Activated CD4-positive, alpha-beta T cell treated with anti-CD3 and anti-CD28 coated beads for 36 hours (primary cell): ENCODE data around the gene CBX6. TPM values are rescaled to one million over a fixed set of nuclear protein-coding genes. Genes with fewer than 3 reads are reported as not detected.

Experiments
- ATAC-seq: fragments of 200-7000 bp; cut with Tn5 transposase; one replicate; pipeline ENCODE4 v1.10.0; 2021; ENCODE audit warnings: mild to moderate bottlenecking, moderate library complexity
- CTCF ChIA-PET: fragments of 350-600 bp; sonication (Branson Sonifier 250); formaldehyde crosslinking; loops from one replicate; lab custom pipeline; 2021; ENCODE audit warnings: antibody characterized with exemption; lab: Charles Lee
- POLR2A ChIA-PET: fragments of 350-600 bp; sonication (Branson Sonifier 250); formaldehyde crosslinking; loops from one replicate; lab custom pipeline; 2021; ENCODE audit warnings: antibody characterized with exemption, inconsistent platforms; lab: Charles Lee
- DNase-seq: peaks from one replicate; pipeline ENCODE4 v3.0.0-alpha.2; 2020
- H3K27ac Mint-ChIP-seq: one replicate; pipeline ENCODE4 v1.8.0; 2021; ENCODE audit warnings: mixed read lengths
- H3K27me3 Mint-ChIP-seq: one replicate; pipeline ENCODE4 v1.8.0; 2021; ENCODE audit warnings: mixed read lengths
- H3K36me3 Mint-ChIP-seq: one replicate; pipeline ENCODE4 v1.8.0; 2021; ENCODE audit warnings: low read depth, mixed read lengths
- H3K4me1 Mint-ChIP-seq: one replicate; pipeline ENCODE4 v1.8.0; 2021; ENCODE audit warnings: mixed read lengths
- H3K4me3 Mint-ChIP-seq: one replicate; pipeline ENCODE4 v1.8.0; 2021; ENCODE audit warnings: mild to moderate bottlenecking, moderate library complexity, mixed read lengths
- H3K9me3 Mint-ChIP-seq: one replicate; pipeline ENCODE4 v1.8.0; 2021; ENCODE audit warnings: low read depth, mixed read lengths
- intact Hi-C, 2 experiments: fragments of 100-400 bp; cut with DNase I in 1 of 2; cut with micrococcal nuclease in 1 of 2; formaldehyde crosslinking; loops; one replicate each; pipeline versions ENCODE4 v1.14.2 to v1.15.1; 2022 to 2024; cut with DNase I, micrococcal nuclease
- total RNA-seq, 2 experiments: library from RNA; stranded (reverse); gene quantifications; one replicate each; pipeline ENCODE4 v1.2.3, GENCODE V29; 2021

Gene CBX6
- total RNA-seq, 2 experiments from 2014 or later = 96.1 to 112 TPM

- H3K36me3 Mint-ChIP-seq = no peaks in the 10 kb centered on the region
- no peaks in the 10 kb centered on the region for H3K27me3 Mint-ChIP-seq
- DNase-seq (no peak), ATAC-seq (no peak)
- no peaks in the 10 kb centered on the region for H3K9me3 Mint-ChIP-seq
- ChIA-PET CTCF (no interaction called here), POLR2A (no interaction called here)
- intact Hi-C loops = no loop called here
- no peak overlapping the region for H3K27ac Mint-ChIP-seq
- no peak overlapping the region for H3K4me3 Mint-ChIP-seq
- H3K4me1 Mint-ChIP-seq = peaks cover 5% of the 10 kb centered on the region
These were observed 19.2 kb upstream of the CBX6 start for GRCh38 chr22:38891256-38891655.

- Mint-ChIP-seq H3K4me3 (no peak overlapping the region), H3K27me3 (no peaks in the 10 kb centered on the region), H3K27ac (no peak overlapping the region), H3K4me1 (peaks cover 5% of the 10 kb centered on the region), H3K36me3 (no peaks in the 10 kb centered on the region), H3K9me3 (no peaks in the 10 kb centered on the region)
- no peak for DNase-seq
- POLR2A ChIA-PET = no interaction called here
- intact Hi-C loops = no loop called here
- no peak for ATAC-seq
- CTCF ChIA-PET = interaction anchor here (0.8 kb wide), 1 partner anchor 262 kb away, joined by 6 read pairs; no protein-coding TSS in a partner anchor
These were observed 18.4 kb upstream of the CBX6 start for GRCh38 chr22:38890377-38890776.

GRCh38 chr22:38886333-38886732 is 14.3 kb upstream of the CBX6 start:
- CTCF ChIA-PET = interaction anchor here (2.1 kb wide), 1 partner anchor 16 kb away, joined by 10 read pairs; no protein-coding TSS in a partner anchor
- Mint-ChIP-seq H3K27ac (no peak overlapping the region), H3K36me3 (no peaks in the 10 kb centered on the region), H3K27me3 (no peaks in the 10 kb centered on the region), H3K9me3 (no peaks in the 10 kb centered on the region), H3K4me3 (no peak overlapping the region), H3K4me1 (peaks cover 27% of the 10 kb centered on the region)
- POLR2A ChIA-PET = no interaction called here
- intact Hi-C loops = no loop called here
- ATAC-seq = peak; percentile 9
- DNase-seq = no peak

GRCh38 chr22:38882972-38883622 is 11.1 kb upstream of the CBX6 start:
- H3K4me3 Mint-ChIP-seq = peak overlapping the region; percentile 14
- H3K36me3 Mint-ChIP-seq = no peaks in the 10 kb centered on the region
- ATAC-seq = no peak
- POLR2A ChIA-PET = no interaction called here
- H3K9me3 Mint-ChIP-seq = no peaks in the 10 kb centered on the region
- DNase-seq = no peak
- H3K27me3 Mint-ChIP-seq = no peaks in the 10 kb centered on the region
- CTCF ChIA-PET = interaction anchor here (0.6 to 1.6 kb wide), 5 partner anchors 9 to 716 kb away, joined by 3 to 8 read pairs (median 3); no protein-coding TSS in a partner anchor
- intact Hi-C loops = loop anchor here in 1 of 2 experiments (5.0 kb wide), 1 partner anchor 44 kb away; no protein-coding TSS in a partner anchor
- H3K4me1 Mint-ChIP-seq = peaks cover 29% of the 10 kb centered on the region
- H3K27ac Mint-ChIP-seq = peak overlapping the region; percentile 80

GRCh38 chr22:38881997-38882879 is 10.2 kb upstream of the CBX6 start:
- H3K27me3 Mint-ChIP-seq = no peaks in the 10 kb centered on the region
- CTCF ChIA-PET = interaction anchor here (0.6 to 1.6 kb wide), 5 partner anchors 8 to 715 kb away, joined by 3 to 8 read pairs (median 3); no protein-coding TSS in a partner anchor
- H3K4me3 Mint-ChIP-seq = no peak overlapping the region
- no peak for DNase-seq
- POLR2A ChIA-PET = no interaction called here
- peak; percentile 23 for ATAC-seq
- peak overlapping the region; percentile 80 for H3K27ac Mint-ChIP-seq
- H3K4me1 Mint-ChIP-seq = peaks cover 29% of the 10 kb centered on the region
- no peaks in the 10 kb centered on the region for H3K9me3 Mint-ChIP-seq
- H3K36me3 Mint-ChIP-seq = no peaks in the 10 kb centered on the region
- intact Hi-C loops = loop anchor here in 1 of 2 experiments (5.0 kb wide), 1 partner anchor 45 kb away; no protein-coding TSS in a partner anchor

GRCh38 chr22:38881464-38881871 is 9.5 kb upstream of the CBX6 start:
- ATAC-seq = no peak
- CTCF ChIA-PET = no interaction called here
- POLR2A ChIA-PET = interaction anchor here (0.6 kb wide), 1 partner anchor 203 kb away, joined by 4 read pairs; no protein-coding TSS in a partner anchor
- H3K4me1 Mint-ChIP-seq = peaks cover 26% of the 10 kb centered on the region
- no peak for DNase-seq
- no peak overlapping the region for H3K27ac Mint-ChIP-seq
- no peaks in the 10 kb centered on the region for H3K36me3 Mint-ChIP-seq
- no peak overlapping the region for H3K4me3 Mint-ChIP-seq
- no peaks in the 10 kb centered on the region for H3K9me3 Mint-ChIP-seq
- no peaks in the 10 kb centered on the region for H3K27me3 Mint-ChIP-seq
- intact Hi-C loops = loop anchor here in 1 of 2 experiments (5.0 kb wide), 1 partner anchor 46 kb away; no protein-coding TSS in a partner anchor

GRCh38 chr22:38879961-38880360 is 7.9 kb upstream of the CBX6 start:
- ATAC-seq (no peak), DNase-seq (no peak)
- ChIA-PET CTCF (interaction anchor here (1.0 to 1.2 kb wide), 2 partner anchors 10 to 45 kb away, joined by 3 to 4 read pairs; no protein-coding TSS in a partner anchor), POLR2A (no interaction called here)
- no peak overlapping the region for H3K4me3 Mint-ChIP-seq
- H3K27me3 Mint-ChIP-seq = no peaks in the 10 kb centered on the region
- no peak overlapping the region for H3K27ac Mint-ChIP-seq
- no peaks in the 10 kb centered on the region for H3K36me3 Mint-ChIP-seq
- intact Hi-C loops = loop anchor here in 1 of 2 experiments (5.0 kb wide), 1 partner anchor 47 kb away; no protein-coding TSS in a partner anchor
- peaks cover 33% of the 10 kb centered on the region for H3K4me1 Mint-ChIP-seq
- no peaks in the 10 kb centered on the region for H3K9me3 Mint-ChIP-seq

- CTCF ChIA-PET = interaction anchor here (1.0 to 1.3 kb wide), 3 partner anchors 9 to 46 kb away, joined by 3 to 4 read pairs (median 4); no protein-coding TSS in a partner anchor
- Mint-ChIP-seq H3K27me3 (no peaks in the 10 kb centered on the region), H3K36me3 (no peaks in the 10 kb centered on the region), H3K4me1 (peaks cover 41% of the 10 kb centered on the region), H3K9me3 (no peaks in the 10 kb centered on the region), H3K27ac (no peak overlapping the region), H3K4me3 (no peak overlapping the region)
- ATAC-seq (no peak), DNase-seq (no peak)
- POLR2A ChIA-PET = interaction anchor here (0.5 kb wide), 1 partner anchor 138 kb away, joined by 4 read pairs; no protein-coding TSS in a partner anchor
- intact Hi-C loops = no loop called here
These were observed 7.2 kb upstream of the CBX6 start for GRCh38 chr22:38879108-38879729.

- intact Hi-C loops = no loop called here
These were observed 6.0 kb upstream of the CBX6 start for GRCh38 chr22:38878001-38878400.

GRCh38 chr22:38874529-38875222 is 2.7 kb upstream of the CBX6 start:
- DNase-seq (no peak), ATAC-seq (no peak)
- Mint-ChIP-seq H3K27me3 (no peaks in the 10 kb centered on the region), H3K4me3 (peak overlapping the region; percentile 93), H3K4me1 (peaks cover 42% of the 10 kb centered on the region), H3K9me3 (no peaks in the 10 kb centered on the region), H3K36me3 (peaks cover 18% of the 10 kb centered on the region), H3K27ac (peak overlapping the region; percentile 81)
- intact Hi-C loops = loop anchor here (1.0 to 5.0 kb wide), 8 partner anchors 67 to 477 kb away; partner anchors contain the start of genes APOBEC3G (in 1 of the 2), GTPBP1 (in 1 of the 2) and RPL3 (in 1 of the 2)
- ChIA-PET CTCF (interaction anchor here (0.7 to 2.0 kb wide), 10 partner anchors 8 to 445 kb away, joined by 3 to 5 read pairs (median 3); partner anchors contain the start of gene RPL3), POLR2A (interaction anchor here (0.9 to 1.4 kb wide), 6 partner anchors 67 to 110 kb away, joined by 3 to 15 read pairs (median 4); no protein-coding TSS in a partner anchor)

More at GRCh38 chr22:38878001-38878400, 6.0 kb upstream of the CBX6 start:
- H3K27ac Mint-ChIP-seq = no peak overlapping the region
- DNase-seq (no peak), ATAC-seq (no peak)
- no peaks in the 10 kb centered on the region for H3K36me3 Mint-ChIP-seq
- no peak overlapping the region for H3K4me3 Mint-ChIP-seq
- POLR2A ChIA-PET = no interaction called here
- H3K27me3 Mint-ChIP-seq = no peaks in the 10 kb centered on the region
- H3K4me1 Mint-ChIP-seq = peaks cover 47% of the 10 kb centered on the region
- no peaks in the 10 kb centered on the region for H3K9me3 Mint-ChIP-seq
- CTCF ChIA-PET = interaction anchor here (1.3 kb wide), 1 partner anchor 8 kb away, joined by 4 read pairs; no protein-coding TSS in a partner anchor
